Inflammatory macrophage treated with lipopolysaccharide for 4 hours (primary cell): ENCODE measurements around the gene VASN.
"Not testable (repeated sequence)": the region's sequence is repeated elsewhere in the genome, so short reads cannot be mapped to it uniquely, and the experiment has no call there.

Experiments used
- DNase-seq: peaks from one replicate; pipeline ENCODE4 v3.0.0-alpha.2; 2020

The VASN gene

DNA sequence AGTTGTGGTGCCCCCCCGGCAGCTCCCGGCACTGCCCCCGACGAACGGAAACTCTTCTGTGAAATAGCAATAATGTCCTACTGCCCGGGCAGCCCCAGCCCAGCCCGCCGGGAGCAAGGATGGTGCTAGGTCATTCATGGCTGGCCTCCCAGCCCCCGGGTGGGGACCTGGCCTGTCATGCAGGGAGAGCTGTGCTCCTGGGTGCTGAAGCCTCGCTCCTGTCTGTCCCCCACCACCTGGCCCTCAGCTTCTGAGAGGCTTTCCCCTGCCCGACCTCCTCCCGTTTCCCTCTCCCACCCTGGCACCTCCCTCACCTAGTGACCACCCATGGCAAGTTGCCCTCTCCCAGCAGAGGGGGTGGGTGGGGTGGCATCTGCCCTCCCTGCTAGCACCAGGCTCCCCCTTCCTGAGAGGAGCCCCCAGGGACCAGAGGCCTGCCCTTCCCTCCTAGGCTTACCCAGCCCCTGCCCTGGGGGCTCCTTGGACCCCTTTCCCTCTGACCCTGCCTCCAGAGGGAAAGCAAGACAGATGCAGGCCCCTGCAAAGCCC lies 34.0 kb upstream of the VASN start:
- DNase-seq, result no peak

DNA sequence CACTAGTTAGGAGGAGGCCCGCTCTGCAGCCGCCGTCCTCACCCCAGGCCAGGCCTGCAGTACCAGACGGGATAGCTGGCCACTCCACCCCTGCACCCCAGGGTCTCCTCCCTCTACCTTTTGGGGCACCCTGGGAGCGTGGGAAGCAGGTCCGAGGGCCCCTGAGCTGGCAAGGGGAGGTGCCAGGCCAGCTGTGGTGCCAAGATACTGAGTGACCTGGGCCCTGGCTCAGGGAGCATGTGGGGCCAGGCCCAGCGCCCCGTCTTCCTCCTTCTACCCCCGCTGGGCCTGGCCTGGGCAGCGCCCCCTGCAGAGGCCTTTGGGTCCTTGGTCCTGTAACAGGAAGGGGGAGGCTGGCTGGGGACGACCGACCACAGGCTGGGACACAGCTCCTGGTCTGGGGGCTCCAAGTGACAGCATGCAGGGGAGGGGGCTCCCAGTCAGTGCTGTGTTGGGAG lies 33.5 kb upstream of the VASN start:
- DNase-seq, result no peak

DNA sequence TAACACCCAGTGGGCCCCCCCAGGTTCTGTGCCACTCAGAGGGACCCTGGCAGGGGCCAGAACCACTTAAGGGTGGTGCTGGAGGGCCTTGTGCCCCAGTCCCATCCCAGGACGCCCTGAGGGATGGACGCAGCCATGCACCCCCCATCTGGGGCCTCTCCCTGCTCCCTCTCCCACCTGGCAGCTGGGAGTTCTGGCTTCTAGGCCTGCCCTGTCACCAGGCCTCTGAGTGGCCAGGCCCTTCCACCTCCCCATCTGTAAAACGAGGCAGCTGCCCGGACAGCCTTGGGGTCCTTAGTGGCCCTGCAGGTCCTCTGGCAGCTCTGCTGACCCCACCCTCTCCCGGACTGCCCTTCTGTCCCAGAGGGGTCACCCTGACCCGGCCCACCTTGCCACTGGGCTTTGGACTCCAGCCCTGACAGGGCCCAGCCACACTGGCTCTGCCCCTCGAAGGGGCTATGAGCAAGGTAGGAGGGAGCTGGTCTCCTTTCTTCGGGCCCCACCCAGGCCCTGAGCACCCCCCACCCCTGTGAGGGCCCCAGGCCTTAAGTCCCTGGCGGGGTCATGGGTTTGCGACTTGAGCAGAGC lies 32.8 kb upstream of the VASN start:
- no peak for DNase-seq

DNA sequence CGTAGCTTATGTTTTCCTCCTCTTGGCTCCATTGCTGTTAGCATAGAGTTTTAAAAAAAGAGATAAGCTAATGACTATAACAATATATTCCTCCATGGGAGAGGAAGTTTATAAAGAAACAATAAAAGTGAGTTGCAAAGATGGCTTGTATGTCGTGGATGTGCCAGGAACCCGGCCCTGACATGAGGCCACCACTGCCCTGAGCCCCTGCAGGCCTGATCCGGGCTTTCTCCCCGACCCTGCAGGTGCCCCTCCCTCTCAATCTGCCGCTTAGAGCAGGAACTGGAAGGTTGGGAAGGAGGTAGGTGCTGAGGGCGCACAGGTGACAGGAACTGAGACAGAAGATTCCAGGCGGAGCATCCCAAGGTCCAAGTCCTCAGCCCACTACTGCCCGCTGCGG lies 32.2 kb upstream of the VASN start:
- no peak for DNase-seq

DNA sequence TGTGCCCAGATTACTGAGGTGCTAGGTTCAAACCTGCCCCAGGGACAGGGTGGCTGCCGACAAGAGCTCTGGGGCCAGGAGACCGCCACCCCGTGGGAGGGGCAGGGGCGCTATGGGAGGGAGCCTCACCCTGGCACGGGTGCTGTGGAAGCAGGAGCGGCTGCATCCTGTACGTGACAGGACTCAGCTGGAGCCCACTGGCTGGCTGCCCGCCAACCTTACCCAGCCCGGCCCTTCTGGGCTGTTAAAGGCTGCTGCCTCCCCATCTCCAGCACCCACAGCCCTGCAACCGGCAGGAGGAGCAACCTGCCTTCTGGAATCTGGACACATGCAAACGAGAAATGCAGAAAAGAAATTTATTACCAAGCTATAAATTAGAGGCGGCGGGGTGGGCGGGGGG lies 31.7 kb upstream of the VASN start:
- DNase-seq, result no peak

DNA sequence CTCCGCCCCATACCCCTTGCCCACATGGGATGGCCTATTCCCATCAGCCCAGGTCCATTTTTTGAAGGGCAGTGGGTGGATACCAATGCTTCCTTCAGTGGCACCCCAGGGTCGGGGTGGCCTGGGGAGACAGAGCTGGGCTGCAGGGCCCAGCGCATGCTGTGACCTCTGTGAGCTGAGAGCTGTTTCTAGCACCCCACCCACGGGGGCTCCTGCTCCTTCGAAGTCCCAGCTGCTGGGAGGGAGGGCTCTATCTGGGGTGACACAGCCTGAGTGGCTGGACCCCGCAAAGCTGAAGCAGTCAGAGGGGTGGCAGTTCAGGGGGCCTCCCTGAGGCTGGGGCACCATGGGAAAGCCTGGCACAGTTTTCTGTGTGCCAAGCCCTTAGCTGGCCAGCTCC lies 31.2 kb upstream of the VASN start:
- DNase-seq, result no peak

DNA sequence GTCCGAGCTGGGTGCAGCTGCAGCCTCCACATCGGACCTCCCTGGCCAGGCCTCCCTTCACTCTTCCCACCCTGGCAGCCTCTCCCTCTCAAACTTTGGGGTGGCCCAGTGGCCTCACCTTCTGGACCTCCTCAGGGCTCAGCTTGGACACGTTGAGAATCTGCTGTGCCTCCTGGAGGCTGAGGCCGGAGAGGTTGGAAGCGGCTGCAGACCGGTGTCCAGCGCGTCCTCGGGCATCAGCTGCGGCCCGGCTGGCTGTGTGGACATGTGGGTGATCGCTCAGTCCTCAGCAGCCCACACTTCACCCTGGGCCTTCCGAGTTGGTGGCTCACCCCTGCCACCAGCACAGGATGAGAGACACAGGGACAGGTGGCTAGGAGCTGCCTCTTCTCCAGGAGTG lies 30.4 kb upstream of the VASN start:
- DNase-seq, result no peak

DNA sequence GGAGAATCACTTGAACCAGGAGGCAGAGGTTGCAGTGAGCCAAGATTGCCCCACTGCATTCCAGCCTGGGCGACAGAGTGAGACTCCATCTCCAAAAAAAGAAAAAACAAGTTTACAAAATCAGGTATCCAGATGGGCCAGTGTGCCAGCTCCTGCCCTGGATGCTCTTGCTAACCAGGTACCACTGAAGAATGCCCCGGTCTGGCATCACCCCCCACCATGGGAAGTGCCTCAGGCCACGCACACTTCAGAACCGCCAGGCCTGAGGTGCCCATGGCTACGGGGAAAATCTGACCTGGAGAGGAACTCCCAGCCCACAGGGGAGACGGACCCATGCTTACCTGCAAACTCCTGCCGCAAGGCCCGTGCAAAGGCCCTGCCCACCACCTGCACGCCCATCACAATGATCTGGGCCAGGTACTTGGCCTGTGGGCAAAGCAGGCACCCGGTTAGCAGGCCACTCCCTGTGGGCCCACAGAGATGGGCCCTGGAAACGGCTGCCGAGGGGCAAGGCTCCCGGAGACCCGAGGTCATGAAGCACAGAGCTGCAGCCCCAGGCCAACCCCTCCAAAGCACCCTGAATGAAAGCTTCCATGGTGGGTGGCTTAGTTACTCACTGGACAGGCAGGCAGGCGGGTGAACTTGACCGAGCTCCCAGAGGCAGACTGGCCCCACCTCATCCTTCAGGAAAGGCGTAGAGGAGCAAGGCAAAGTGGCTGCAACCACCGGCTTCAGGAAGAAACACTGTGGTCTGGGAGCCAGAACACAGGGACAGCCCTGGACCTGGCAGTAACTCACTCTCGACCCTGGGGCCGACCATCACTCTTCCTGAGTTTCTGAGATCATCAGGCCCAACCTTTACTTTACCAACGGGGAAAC lies 28.5 kb upstream of the VASN start:
- DNase-seq, result no peak

DNA sequence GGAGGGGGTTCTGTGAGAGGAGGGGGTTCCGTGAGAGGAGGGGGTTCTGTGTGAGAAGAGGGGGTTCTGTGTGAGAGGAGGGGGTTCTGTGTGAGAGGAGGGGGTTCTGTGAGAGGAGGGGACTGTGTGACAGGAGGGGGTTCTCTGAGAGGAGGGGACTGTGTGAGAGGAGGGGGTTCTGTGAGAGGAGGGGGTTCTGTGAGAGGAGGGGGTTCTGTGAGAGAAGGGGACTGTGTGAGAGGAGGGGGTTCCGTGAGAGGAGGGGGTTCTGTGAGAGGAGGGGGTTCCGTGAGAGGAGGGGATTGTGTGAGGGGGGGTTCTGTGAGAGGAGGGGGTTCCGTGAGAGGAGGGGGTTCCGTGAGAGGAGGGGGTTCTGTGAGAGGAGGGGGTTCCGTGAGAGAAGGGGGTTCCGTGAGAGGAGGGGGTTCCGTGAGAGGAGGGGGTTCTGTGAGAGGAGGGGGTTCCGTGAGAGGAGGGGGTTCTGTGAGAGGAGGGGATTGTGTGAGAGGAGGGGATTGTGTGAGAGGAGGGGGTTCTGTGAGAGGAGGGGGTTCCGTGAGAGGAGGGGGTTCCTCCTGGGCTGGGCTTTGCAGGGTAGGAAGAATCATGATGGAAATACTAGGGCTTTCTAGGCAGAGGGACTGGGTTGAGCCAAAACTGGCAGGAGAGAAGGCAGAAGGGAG lies 27.2 kb upstream of the VASN start:
- DNase-seq, result not testable (repeated sequence)

DNA sequence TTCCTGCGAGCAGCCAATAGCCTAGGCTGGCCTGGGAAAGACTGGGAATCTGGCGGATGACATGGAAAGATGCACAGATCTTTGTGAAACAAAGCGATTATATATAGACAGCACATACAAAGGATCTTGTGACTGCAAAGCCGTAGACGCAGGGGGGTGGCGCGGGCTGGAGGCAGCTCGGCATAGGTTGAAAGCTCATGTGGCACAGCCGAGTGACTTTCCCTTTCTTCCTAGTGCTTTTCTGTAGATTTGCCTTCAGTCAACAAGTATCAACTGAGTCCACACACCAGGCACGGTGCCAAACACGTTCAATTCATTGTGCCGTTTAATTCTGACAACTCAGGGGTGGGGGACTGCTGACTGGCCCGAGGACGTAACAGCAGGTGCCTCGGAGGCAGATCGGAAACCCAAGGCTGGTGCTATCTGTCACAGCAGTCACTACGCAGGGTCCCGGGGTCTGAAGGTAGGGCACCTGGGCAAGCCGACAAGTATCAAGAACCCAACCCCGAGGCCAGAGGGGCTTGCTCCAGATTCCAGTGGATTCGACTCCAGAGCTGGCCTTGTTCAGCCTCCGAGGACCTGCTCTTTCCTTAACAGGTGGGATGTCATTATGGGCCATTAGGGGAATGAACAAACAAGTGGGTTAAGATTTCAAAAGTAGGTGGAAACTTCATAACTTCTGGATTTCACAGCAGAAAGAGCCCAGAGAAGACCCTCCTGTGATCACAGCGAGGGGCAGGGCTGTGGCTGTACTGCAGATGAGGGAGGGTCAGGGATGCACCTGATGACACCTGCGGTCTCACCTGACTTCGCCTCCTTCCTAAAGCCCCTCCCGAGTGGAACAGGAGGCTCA lies 26.4 kb upstream of the VASN start:
- no peak for DNase-seq

DNA sequence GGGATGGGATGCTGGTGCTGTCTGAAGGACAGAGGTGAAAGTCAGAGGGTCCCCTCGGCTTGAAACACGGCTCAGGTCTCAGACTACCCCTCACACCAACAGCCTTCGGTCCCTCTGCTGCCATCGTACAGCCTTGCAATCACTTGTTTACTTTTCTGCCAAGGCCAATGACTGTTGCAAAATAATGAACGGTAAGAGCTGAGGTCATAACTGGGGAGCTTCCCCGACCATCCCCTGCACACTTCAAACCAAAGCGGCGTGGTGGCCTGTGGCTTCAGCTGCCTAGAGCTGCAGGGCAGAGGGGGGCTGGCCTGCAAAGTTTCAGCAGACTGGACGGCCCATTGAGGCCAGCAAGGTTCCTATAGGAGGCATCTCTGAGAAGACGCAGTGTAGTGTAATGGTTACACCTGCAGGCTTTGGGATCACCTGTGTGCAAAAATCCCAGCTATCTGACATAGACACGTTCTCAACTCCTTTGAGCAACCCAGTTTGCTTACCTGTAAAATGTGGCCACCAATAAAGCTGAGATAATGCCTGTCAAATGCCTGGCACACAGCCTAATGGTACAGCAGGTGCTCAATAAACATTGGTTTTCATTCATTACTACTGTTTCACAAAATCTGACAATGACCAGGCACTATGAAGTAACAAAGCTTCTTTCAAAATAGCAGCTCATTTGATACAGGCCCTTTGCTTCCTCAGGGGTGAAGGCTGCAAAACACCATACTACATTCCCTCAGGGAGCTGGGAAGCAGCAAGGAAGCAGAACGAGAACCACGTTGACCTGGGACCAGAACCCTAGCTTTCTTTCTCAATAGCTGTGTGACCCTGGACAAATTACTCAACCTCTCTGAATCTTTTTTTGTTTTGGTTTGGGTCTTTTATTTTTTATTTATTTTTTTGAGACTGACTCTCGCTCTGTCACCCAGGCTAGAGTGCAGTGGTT lies 25.5 kb upstream of the VASN start:
- peak; percentile 57 for DNase-seq

DNA sequence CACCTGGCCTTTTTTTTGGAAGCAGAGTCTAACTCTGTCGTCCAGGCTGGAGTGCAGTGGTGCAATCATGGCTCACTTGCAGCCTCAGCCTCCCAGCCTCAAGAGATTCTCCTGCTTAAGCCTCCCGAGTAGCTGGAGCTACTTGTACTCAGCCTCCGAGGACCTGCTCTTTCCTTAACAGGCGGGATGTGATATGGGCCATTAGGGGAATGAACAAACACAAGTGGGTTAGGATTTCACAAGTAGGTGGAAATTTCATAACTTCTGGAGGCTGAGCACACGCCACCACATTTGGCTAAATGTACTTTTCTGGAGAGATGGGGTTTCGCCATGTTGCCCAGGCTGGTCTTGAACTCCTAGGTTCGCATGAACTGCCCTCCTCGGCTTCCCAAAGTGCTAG lies 24.6 kb upstream of the VASN start:
- peak; percentile 78 for DNase-seq

DNA sequence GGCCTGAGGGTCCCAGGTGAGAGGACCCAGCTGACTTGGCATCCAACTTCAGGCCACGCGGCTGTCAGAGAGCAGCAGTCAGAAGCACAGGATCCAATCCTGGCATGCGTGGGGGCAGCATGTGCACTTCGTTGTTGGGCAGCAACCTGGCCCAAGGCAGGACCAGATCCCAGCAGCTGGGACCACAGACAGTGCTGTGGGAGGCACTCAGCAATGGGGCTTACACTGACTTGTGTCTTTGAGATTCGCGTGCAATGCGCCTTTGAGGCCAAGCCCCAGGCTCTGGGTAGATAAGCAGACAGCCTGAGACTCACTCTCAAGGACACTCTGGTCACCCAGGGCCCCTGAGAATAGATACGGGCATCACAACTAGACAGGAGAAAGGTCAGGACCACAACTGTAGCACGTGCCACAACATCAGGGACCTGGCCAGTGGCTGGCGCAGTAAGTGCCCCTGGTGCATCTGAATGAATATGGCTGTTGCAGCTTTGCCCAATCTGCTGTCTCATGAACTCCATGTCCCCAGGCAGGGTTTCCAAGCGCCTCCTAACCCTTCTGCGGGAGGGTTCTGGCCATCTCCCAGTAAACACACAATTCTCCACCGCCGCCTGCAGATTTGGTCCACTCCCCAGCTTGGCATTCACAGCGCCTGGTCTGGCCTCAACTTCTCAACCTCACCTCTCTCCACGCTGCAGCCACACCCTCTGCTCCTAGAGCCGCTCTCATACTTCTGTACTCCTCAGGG lies 23.7 kb upstream of the VASN start:
- no peak for DNase-seq

DNA sequence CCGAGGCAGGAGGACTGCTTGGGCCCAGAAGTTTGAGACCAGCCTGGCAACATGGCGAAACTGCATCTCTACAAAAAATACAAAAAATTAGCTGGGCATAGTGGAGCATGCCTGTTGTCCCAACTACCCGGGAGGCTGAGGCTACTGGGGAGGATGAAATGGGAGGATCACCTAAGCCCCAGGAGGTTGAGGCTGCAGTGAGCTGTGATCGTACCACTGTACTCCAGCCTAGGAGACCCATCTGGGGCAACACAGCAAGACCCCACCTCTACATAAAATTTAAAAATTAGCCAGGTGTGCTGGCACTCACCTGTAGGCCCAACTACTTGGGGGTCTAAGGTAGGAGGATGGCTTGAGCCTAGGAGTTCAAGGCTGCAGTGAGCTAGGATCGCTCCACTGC lies 22.3 kb upstream of the VASN start:
- DNase-seq, result no peak

DNA sequence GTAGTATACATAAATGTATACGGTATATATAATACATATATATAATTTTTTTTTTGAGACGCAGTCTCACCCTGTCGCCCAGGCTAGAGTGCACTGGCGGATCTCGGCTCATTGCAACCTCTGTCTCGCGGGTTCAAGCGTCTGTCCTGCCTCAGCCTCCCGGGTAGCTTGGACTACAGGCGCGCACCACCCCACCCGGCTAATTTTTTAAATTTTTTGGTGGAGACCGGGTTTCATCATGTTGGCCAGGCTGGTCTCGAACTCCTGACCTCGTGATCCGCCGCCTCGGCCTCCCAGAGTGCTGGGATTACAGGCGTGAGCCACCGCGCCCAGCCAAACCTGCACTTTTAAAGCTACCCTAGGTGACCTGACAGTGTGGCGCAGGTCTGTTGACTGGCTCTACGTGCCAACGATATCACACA lies 21.3 kb upstream of the VASN start:
- DNase-seq, result no peak

DNA sequence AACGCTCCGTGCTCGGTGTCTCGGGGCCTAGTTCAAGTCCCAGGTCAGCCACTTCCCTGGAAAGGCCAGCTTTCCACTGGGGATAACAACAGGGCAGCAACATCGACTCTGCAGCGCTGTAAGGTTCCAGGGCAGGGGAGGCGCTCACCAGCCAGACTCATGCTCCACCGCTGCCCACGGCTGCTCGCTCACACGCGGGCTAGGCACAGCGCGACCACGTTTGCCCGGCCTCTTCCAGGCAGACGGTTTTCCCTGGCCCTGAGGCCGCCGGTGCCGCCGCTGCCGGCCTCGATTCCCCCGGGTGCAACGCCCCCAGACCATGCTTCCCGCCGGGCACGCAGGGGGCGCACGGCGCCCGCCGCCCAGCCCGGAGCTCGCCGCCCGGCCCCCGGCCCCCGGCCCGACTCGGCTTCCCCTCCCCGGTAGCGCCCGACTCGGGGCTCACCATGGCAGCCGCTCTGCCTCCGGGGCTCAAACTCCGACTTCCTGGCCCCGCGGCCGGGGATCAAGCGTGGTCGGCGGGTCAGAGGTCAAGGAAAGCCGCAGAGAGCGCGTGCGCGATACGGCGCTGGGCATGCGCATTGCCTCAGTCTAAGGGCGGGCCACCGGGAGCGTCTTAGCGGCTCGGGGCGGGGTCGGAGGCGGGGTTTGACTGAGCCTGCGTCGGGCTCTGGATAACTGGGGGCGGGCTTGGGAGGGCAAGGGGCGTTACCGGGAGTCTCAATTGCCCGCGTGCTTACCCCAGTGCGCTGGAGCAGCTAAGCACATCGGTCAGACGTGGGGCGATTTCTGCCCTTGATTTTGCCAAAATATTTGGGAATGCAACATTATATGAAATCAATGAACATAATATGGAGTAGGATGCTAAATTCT lies 20.6 kb upstream of the VASN start, which contains the start of gene PAM16:
Gene PAM16 (minus strand): TSS at position 535 of the 873 bp plus-strand sequence. CDS start 87 bp downstream, at position 448.
- peak; percentile 95 for DNase-seq

DNA sequence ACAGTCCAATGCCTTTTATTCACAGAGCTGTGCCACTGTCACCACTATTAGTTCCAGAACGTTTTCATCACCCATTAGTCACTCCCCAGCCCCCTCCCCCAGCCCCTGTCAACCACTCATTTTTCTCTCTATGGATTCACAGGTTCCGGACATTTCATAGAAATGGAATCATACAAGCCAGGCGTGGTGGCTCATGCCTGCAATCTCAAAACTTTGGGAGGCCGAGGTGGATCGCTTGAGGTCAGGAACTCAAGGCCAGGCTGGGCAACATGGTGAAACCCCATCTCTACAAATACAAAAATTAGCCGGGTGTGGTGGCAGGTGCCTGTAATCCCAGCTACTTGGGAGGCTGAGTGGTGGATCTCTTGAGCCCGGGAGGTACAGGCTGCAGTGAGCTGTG lies 19.8 kb upstream of the VASN start:
- DNase-seq, result no peak

DNA sequence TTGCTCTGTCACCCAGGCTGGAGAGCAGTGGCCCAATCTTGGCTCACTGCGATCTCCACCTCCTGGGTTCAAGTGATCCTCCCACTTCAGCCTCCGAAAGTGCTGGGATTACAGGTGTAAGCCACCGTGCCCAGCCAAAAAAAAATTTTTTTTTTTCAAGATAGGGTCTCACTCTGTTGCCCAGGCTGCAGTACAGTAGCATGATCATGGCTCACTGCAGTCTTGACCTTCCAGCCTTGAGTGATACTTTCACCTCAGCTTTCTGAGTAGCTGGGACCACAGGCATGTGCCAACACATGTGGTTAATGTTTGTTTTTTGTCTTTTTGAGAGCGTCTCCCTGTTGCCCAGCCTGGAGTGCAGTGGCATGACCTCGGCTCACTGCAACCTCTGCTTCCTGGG lies 18.8 kb upstream of the VASN start:
- DNase-seq, result no peak

DNA sequence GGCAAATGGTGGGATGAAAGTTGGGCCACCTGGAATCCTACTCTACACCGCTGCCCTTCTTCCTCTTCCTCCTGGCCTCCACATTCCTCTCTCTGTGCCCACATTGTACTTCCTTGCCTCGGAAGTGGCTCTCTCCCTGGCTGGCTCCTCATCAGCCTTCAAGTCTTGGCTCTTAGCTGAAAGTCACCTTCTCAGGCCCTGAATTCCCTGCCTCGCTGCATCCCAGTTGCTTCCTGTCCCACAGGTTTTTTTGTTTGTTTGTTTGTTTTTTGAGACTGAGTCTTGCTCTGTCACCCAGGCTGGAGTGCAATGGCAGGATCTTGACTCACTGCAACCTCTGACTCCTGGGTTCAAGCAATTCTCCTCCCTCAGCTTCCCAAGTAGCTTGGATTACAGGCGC lies 18.0 kb upstream of the VASN start:
- no peak for DNase-seq
